Mesodermal cell (in vitro differentiated cells): Measurements from ENCODE around the gene DENND6A.

Experiments
- H3K27ac ChIP-seq: 2 replicates; pipeline ENCODE4 v1.7.0; 2013; ENCODE audit warnings: mild to moderate bottlenecking, low read depth, low read length, moderate library complexity; ENCODE audit not compliant: severe bottlenecking
- H3K36me3 ChIP-seq: 2 replicates; pipeline ENCODE4 v1.7.1; 2013; ENCODE audit warnings: mild to moderate bottlenecking, low read length, moderate library complexity; ENCODE audit not compliant: control insufficient read depth, insufficient read depth
- H3K4me1 ChIP-seq: one replicate; pipeline ENCODE4 v1.7.1; 2013; ENCODE audit warnings: mild to moderate bottlenecking, low read length; ENCODE audit not compliant: insufficient read depth, control insufficient read depth, poor library complexity, severe bottlenecking
- H3K4me3 ChIP-seq: 2 replicates; pipeline ENCODE4 v1.7.0; 2013; ENCODE audit warnings: low read length, control low read depth, mild to moderate bottlenecking; ENCODE audit not compliant: insufficient read depth, poor library complexity, severe bottlenecking; ENCODE audit errors: extremely low read depth
- H3K9me3 ChIP-seq: 2 replicates; pipeline ENCODE4 v1.7.1; 2013; ENCODE audit warnings: mild to moderate bottlenecking, low read length, moderate library complexity; ENCODE audit not compliant: control insufficient read depth
- WGBS, 2 experiments: methylation state at CpG; one replicate each; pipeline ENCODE4 v1.1.5; 2013; ENCODE audit warnings: missing lambda C conversion rate in 2 of 2; ENCODE audit not compliant: insufficient coverage in 2 of 2; 5-methylcytosine and 5-hydroxymethylcytosine counted together

The DENND6A gene

GRCh38 chr3:57577801-57578200 lies 115.1 kb downstream of the DENND6A start:
- H3K36me3 ChIP-seq, result peaks cover 96% of the 10 kb centered on the region
- no peaks in the 10 kb centered on the region for H3K4me1 ChIP-seq
- 85 to 98% methylated on average over 4 to 5 of the region's 9 CpGs for WGBS, 2 experiments
- no peak overlapping the region for H3K4me3 ChIP-seq
- H3K27ac ChIP-seq, result no peak overlapping the region
- no peaks in the 10 kb centered on the region for H3K9me3 ChIP-seq

- Histone ChIP-seq H3K36me3 (peaks cover 96% of the 10 kb centered on the region), H3K27ac (no peak overlapping the region), H3K9me3 (no peaks in the 10 kb centered on the region), H3K4me3 (no peak overlapping the region), H3K4me1 (no peaks in the 10 kb centered on the region)
- 86 to 94% methylated on average over 1 of the region's 3 CpGs for WGBS, 2 experiments
These were observed 116.8 kb downstream of the DENND6A start for GRCh38 chr3:57575966-57576626.
